Measurements from ENCODE around the gene TXNRD1.
"Not testable (repeated sequence)": the region's sequence is repeated elsewhere in the genome, so short reads cannot be mapped to it uniquely, and the experiment has no call there.

The TXNRD1 gene

DNA sequence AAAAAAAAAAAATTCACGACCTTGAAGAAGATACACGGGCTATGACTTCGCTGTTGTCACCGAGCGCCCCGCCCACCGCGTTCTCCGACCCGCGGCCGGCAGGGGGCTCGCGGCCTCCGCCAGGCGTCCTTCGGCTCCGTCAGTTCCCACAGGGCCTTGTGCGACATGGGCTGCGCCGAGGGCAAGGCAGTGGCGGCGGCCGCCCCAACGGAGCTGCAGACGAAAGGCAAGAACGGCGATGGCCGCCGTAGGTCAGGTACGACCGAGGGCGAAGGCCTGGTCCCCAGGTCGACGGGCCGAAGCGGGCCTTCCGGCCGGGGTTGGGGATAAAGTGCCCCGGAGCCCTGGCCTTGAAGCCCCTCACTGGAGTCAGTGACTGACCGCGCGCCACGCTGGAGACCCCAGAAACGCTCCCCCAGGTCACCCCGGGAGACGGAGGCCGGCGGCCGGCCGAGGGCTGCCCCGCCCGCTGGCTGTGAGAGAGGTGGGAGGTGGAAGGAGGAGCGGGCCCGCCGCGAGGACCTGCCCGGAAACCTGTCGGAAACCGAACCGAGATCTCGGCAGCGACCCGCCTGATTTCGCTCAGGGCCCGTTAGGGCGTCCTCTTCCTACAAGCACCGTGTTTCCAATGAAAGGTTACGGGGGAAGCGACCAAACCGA is at the start of gene TXNRD1:
Gene TXNRD1, plus strand, starts transcription at position 142 of the 660 bp plus-strand sequence. Its CDS starts 24 bp downstream, at position 166.
- DNase-seq (ENCODE audit: low read depth in 2 of 3, low spot score in 1 of 3), result peak; percentile 70 to 82 (median 71)

DNA sequence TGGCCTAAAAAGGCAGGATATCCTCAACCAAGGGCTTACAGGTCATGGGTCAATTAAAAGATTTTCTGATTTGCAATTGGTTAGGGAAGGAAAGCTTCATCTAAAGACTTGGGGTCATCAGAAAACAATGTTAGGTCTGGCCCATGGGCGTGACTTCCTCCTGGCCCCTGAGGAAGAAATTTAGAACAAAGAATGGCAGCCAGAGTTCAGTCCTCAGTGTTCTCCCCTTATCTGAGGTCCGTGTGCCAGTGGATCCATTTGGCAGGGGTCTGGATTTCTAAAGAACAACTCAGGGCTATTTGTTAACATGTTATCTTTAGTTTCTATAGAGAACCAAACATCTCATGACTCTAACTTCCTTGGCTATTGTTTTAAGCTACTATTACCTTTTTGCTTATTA is 49.8 kb upstream of the TXNRD1 start:
- DNase-seq (ENCODE audit: low read depth in 2 of 3, low spot score in 1 of 3), result no peak

DNA sequence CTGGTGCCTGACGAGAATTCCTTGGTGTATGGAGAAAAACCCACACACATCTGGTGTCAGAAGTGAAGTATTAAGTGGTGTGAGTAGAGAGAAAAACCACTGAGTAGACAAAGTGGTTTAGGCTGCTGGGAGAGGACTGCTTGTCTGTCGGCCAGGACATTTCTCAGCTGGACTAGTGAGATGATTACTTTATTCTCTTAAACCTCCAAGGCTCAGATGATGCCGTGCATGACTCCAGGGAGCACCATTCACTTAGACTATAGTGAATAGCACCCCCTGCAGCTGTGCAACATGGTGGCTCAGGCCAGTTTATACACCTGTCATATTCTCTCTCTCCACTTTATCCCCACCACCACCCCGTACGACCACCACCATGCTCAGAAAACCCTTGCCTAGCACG is 49.1 kb upstream of the TXNRD1 start:
- no peak for DNase-seq (ENCODE audit: low read depth in 2 of 3, low spot score in 1 of 3)

DNA sequence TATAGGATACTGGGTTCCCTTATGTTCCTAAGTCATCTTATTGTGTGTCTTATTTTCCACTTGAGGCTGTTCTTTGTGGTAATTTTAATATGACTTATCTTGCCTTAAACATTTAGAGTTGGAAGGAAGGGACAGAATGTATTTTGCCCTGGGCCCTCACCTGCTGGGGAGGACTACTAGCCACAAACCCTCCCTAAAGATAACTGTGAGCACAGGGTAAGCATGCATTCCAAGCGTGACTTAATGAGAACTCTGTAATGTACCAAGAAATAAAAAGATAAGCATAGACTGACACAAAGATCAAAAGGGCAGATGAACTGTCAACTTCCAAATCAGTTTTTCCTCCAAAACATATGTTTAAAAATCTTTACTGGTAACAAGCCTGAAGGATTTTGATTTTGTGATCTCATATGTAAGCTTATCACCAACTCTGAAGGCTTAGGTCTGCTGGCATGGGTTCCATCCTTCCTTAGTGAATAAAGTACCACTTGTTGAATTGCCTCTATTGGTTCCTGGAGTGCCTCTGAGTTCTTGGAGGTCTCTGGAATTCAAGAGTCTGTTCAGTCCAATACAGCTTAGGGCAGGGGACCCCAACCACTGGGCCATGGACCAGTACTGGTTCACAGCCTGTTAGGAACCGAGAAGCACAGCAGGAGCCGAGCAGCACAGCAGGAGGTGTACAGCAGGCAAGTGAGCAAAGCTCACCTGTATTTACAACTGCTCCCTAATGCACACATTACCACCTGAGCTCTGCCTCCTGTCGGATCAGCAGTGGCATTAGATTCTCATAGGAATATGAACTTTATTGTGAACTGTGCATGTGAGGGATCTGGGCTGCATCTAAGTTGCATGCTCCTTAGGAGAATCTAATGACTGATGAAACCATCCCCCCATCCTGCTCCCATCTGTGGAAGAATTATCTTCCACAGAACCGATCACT is 47.8 kb upstream of the TXNRD1 start:
- DNase-seq (ENCODE audit: low read depth in 2 of 3, low spot score in 1 of 3), result no peak

DNA sequence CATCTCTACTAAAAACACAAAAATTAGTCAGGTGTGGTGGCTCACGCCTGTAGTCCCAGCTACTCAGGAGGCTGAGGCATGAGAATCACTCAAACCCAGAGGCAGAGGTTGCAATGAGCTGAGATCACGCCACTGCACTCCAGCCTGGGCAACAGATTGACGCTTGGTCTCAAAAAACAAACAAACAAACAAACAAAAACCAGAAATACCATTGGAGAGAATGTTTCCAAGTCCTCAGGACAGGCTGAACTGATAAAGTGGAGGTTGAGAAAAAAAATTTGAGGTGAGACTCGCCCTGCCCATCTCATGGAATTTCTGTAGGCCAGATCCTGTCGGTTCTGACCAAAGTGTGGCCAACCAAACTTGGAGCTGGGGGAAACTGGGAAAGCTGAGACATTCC is 47.0 kb upstream of the TXNRD1 start:
- no peak for DNase-seq (ENCODE audit: low read depth in 2 of 3, low spot score in 1 of 3)

DNA sequence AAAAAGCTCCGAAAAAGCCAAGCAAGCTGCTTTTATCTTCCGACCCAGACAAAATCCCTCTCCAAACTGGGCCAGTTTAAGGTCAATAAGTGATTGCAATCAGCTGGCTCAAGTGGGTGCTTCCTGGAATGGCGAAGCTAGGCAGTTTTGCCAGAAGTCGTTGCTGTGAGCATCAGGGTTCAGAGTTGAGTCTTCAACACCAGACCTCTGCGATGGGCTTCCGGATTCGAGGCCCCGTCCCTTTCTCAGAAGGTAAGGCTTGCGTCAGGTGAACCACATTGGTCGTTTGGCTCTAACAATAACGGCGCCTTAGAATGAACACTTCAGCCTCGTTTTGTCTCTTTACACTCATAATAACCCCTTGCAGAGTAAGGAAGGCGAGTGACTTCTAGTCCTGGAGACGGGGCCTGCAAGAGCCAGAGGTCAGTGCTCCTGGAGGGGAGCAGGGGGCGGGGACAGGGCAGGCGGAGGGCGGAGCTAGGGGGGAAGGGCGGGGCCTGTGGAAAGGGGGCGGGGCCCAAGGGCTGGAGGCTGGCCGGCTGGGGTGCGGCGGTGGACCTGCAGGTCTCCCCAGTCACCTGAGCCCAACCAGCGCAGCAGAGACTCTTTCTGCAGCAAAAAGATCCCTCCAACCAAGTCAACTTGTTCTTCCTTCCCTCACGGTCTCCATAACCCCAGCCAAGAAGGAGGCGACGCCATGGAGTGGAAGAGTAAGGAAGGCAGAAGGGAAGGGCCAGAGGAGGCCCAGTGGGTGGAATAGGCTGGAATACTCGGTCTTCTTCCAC is 43.6 kb upstream of the TXNRD1 start:
- DNase-seq (ENCODE audit: low read depth in 2 of 3, low spot score in 1 of 3), result no peak

DNA sequence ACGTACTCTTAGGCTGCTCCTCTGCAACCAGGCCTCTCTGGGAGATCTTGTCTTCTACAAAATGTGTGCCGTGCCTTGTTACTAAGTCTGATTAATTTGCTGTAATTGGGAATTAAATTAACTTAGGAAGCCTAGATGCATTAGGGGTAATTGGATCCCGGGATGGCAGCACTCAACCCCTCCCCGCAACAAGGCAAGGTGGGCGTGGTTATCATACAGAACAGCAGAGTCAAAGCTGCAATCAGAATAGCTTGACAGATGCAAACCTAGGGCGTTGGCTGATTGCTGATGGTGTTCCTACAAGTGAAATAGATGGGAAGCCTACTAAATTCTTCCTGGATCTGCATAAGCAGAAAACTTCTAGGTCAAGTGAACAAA is 43.0 kb upstream of the TXNRD1 start:
- DNase-seq (ENCODE audit: low read depth in 2 of 3, low spot score in 1 of 3), result no peak

DNA sequence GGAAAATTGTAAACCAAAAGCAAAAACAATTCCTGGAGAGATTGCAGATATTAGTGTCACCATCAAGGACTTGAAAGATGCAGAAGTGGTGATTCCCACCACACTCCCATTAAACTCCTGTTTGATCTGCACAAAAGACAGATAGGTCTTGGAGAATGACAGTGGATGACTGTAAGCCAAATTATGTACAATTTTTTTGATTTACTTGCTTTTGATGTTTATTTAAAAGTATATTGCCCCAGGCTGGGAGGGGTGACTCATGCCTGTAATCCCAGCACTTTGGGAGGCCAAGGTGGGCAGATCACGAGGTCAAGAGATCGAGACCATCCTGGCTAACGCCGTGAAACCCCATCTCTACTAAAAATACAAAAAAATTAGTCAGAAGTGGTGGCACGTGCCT is 41.8 kb upstream of the TXNRD1 start:
- not testable (repeated sequence) for DNase-seq (ENCODE audit: low read depth in 2 of 3, low spot score in 1 of 3)

DNA sequence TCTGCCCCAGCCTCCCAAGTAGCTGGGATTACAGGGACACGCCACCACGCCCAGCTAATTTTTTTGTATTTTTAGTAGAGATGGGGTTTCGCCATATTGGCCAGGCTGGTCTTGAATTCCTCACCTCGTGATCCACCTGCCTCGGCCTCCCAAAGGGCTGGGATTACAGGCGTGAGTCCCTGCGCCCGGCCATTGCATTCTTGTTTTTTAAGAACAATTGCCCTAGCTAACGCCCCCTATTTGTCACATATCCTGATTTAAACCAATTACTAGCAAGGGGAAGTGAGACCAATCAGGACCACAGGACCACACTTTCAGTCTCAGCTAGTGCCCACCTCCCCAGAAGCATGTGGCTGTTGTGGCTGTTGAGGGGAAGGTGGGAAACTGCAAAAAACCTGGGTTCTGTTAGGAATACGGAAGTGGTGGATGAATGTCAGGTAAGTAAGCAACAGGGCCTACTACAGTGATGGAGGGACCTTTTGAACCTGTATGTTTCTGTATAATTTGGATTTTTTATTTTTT is 39.8 kb upstream of the TXNRD1 start:
- DNase-seq (ENCODE audit: low read depth in 2 of 3, low spot score in 1 of 3), result no peak

DNA sequence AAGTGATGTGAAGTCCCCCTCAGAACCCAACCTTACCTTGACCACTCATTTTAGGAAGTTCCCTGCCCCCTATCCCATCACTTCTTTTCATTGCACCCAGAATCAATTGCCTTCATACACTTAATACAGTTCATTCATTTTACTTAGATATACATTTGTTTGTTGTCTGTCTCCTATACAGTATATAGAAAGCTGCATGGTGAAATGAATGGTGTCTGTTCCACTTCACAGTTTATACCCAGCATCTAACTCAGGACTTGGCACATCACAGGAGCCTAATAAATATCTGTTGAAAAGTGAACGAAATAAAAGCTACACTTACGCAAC is 38.3 kb upstream of the TXNRD1 start:
- DNase-seq (ENCODE audit: low read depth in 2 of 3, low spot score in 1 of 3), result no peak

DNA sequence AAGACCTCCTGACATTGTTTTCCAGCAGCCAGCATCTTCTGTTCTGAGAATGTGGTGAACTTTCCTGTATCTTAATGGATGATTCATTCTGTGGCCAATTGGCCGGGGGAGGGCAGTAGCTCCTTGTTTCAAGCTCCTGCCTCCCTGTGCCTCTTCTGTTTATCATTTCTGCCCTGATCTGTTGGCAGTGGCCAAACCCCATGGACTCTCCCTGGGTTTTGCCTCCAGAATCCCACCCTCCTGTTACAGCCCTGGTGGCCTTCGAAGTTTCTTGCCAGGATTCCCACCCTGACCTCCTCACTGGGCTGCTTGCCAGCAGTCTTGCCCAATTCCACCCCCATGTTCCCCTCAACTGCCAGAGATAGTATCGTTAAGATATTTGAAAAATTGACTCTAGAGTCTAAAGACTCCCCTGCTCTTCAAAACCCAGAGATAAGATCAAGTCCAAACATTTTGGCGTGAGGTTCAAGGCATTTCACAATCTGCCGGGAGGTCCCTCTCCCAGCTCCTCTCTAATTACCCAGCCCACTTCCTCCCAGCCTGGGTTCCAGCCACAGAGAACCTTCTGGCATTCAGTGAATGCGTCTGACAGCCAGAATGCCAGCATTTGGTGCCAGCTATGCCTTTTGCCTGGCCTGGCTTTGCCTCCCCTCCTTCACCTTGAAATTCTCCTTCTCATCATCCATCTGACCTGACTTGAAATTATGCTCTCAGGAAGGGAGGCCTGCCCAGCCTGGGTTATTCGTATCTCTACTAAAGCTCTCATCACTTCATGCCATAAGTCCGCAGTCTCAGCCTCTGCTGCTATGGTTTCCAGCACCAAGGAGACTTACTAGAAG is 37.7 kb upstream of the TXNRD1 start:
- peak; percentile 18 to 20 (median 19) for DNase-seq (ENCODE audit: low read depth in 2 of 3, low spot score in 1 of 3)

DNA sequence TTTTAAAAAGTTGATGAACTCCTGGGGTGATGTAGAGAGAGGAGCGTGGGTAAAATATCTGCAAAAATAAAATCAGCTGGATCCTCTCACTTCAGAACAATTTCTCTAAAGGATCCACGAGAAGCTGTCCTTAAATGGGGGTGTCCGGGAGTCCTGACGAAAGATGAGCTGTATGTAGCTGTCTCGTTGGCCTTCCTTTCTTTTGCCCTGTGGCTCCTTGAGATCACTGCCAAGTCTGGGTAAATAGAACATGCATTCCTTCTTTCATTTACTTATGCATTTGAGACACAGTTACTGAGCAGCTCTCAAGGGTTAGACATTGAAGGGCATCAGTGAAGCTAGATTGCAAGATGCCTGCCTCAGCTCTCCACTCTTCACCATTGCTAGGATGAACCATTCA is 35.2 kb upstream of the TXNRD1 start:
- no peak for DNase-seq (ENCODE audit: low read depth in 2 of 3, low spot score in 1 of 3)

DNA sequence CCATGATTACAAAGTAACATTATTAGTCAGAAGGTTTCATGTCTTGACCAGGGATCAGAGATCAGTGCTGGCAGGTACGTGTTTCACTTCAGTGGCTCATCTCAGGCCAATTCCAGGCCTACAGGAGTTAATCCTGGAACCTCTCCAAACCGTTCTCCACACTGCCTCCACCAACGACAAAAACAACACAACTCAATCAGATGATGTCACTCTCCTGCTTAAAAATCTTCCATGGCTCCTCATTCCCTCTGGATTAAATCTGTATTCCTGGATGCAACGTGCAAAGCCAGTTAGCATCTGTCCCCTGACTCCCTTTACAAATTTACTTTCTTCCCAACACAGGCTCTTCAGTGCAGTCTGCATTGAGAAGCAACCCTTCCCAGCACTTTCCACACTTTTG is 34.3 kb upstream of the TXNRD1 start:
- no peak for DNase-seq (ENCODE audit: low read depth in 2 of 3, low spot score in 1 of 3)

DNA sequence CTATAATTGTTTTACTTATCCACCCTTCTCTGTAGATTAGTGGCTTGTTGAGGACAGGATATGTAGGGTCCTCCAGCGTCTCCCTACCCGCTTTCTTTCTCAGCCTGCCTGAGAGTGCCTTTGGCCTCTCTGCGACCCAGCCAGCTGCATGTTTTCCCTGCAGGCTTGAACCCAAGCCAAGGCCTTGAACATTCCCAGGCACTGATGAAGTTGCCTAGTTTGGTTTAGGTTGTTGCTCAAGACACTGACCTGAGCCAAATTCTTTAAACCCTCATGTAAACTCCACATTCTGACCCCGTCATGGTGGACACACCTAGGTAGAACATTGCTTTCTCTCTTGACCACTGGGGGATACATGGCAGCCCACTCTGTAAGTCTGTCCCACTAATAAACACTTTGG is 33.4 kb upstream of the TXNRD1 start:
- DNase-seq (ENCODE audit: low read depth in 2 of 3, low spot score in 1 of 3), result no peak

DNA sequence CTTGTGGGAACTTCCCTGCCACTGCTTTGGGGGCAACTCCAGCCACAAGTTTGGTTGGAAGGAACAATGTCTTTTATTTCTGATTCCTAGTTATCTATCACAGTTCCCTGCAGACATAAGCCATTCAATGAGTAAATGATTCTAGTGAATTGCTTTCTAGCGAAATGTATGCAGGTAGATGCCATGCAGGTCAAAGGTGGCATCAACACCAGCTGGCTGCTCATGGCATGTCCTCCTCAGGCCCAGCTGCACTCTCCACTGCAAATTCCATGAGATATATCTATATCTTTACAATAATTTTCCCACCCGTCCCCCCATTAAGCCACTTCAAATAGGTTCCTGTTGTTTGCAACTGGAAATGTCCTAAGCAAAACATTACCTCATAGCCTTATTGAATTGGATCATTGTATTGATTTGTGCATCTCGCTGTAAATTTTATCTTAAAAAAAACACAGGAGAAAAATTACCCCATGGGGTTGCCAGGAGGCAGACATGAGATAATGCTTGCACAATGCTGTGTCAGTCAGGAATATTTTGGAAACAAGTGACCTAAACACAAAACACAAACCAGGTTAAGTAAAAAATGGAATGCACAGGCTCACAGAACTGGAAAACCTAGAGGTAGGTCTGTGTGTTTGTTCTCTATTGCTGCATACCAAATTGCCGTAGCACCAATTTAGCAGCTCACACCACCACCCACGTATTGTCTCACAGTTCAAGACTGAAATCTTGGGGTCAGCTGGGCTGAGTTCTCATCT is 32.8 kb upstream of the TXNRD1 start:
- no peak for DNase-seq (ENCODE audit: low read depth in 2 of 3, low spot score in 1 of 3)

DNA sequence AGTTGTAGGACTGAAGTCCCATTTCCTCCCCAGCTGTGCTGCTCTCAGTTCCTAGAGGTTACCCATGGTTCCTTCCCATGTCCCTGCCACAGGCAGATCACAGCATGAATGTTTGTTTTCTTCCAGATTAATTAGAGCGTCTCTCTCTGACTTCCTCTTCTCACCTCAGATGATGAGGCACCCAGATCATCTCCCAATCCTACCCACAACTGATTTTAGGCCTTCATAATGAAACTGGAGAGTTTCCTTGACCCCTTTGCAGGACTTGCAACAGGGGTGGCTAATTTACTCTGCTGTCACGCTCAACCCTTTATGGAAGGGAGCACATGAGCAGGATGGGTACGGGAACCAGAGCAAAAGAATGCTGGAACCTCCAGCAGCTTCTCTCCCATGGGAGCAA is 32.1 kb upstream of the TXNRD1 start:
- DNase-seq (ENCODE audit: low read depth in 2 of 3, low spot score in 1 of 3), result no peak

DNA sequence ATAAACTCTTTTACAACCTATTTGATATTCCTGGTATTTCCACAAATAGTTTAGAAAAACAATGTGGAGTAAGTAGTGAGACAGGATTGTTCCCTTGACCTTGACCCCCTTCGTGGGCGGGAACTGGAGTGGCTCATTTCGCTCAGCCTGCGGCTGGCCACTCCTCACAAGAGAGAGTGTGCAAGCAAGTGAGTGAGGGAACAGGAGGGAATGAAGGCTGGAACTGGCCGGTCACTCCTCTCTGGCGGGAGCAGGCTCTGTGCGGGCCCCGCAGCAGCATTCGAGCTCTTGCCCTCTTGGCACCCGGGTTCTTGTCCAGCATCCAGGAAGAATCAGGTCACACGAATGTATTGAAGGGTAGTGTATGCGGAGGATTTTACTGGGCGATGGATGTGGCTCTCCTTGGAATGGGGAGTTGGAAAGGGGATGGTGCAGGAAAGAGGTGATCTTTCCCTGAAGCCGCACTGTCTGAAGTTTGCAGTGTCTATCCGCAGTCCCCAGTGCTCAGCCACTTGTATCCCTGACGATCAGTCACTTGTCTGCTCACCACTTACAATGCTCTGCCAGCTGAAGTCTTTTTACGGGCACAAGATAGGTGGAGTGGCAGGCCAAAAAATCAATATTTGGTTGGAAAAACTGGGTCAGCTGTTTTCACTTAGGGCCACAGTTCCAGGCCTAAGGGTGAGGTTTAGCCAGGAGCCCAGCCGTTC is 28.0 kb upstream of the TXNRD1 start:
- DNase-seq (ENCODE audit: low read depth in 2 of 3, low spot score in 1 of 3), result no peak

DNA sequence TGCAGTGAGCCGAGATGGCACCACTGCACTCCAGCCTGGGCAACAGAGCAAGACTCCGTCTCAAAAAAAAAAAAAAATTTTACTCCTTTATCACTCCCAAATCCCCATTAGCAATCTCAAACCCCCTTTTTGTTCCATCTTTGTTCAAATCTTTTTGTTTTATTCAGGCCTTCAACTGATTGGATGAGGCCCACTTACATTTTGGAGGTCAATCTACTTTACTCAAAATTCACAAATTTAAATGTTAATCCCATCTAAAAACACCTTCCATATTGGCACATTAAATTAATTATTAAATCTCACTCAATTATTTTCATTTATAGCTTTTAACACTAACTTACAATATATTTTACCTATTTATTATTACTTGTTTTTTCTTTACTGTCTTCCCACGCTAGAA is 27.0 kb upstream of the TXNRD1 start:
- no peak for DNase-seq (ENCODE audit: low read depth in 2 of 3, low spot score in 1 of 3)

DNA sequence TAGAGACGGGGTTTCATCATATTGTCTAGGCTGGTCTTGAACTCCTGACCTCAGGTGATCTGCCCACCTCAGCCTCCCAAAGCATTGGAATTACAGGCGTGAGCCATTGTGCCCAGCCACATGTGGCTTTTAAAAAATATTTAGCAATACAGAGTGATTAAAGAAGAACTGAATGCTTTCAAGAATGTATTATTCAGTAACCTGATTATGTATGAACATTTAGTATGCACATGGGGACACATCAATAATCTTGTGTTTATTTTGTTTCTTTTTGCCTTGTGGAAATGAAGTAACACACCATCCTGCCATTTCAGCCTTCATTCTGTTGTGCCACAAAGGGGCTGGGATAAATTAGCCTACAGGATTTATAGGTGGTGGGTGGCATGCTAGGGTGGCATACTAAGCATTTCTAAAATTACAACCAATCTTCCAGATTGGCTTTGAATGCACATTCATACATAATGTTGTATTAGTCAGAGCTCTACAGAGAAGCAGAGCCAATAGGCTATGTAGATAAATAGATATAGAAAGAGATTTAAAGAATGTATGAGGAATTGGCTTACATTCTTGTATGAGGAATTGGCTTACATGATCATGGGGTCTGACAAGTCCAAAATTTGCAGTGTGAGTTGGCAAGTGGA is 25.5 kb upstream of the TXNRD1 start:
- DNase-seq (ENCODE audit: low read depth in 2 of 3, low spot score in 1 of 3), result no peak
